OCI-LY7 (cell line): Measurements from ENCODE around the gene KRTAP16-1. TPM values are rescaled to one million over a fixed set of nuclear protein-coding genes. Genes with fewer than 3 reads are reported as not detected.

Experiments used
- BruUV-seq: library from RNA; stranded (reverse); fragments of 400-500 nt; replicated peaks from 2 replicates; lab custom pipeline; 2021; lab: Mats Ljungman, UMichigan
- CTCF ChIA-PET: fragments of 300-600 bp; sonication (Branson Sonifier 250); formaldehyde crosslinking; loops from one replicate; lab custom pipeline; 2022; ENCODE audit warnings: antibody characterized with exemption; ENCODE audit not compliant: unreplicated experiment; lab: Charles Lee
- POLR2A ChIA-PET: fragments of 300-600 bp; sonication (Branson Sonifier 250); formaldehyde crosslinking; loops from one replicate; lab custom pipeline; 2022; ENCODE audit warnings: antibody characterized with exemption; lab: Charles Lee
- DNase-seq: peaks from one replicate; pipeline ENCODE4 v3.0.0-alpha.2; 2015; ENCODE audit warnings: low spot score
- H2AFZ ChIP-seq: fragments of 200-600 bp; sonication (generic), shearing (Covaris generic); 2 replicates; pipeline ENCODE4 v1.6.1; 2014; ENCODE audit warnings: mild to moderate bottlenecking, antibody characterized with exemption, low read length, moderate library complexity
- H3K27ac ChIP-seq: fragments of 200-600 bp; sonication (generic); 2 replicates; pipeline ENCODE4 v1.5.1; 2014; ENCODE audit warnings: mixed run types, low read depth, mild to moderate bottlenecking, moderate library complexity, low read length, inconsistent platforms; ENCODE audit not compliant: poor library complexity, severe bottlenecking
- H3K36me3 ChIP-seq: fragments of 200-600 bp; sonication (generic); 2 replicates; pipeline ENCODE4 v1.6.1; 2014; ENCODE audit warnings: mild to moderate bottlenecking, antibody characterized with exemption, low read length, moderate library complexity, mixed read lengths; ENCODE audit not compliant: insufficient read depth
- H3K4me1 ChIP-seq: fragments of 200-600 bp; sonication (generic); 2 replicates; pipeline ENCODE4 v1.5.1; 2014; ENCODE audit warnings: mild to moderate bottlenecking, low read length; ENCODE audit not compliant: insufficient read depth, poor library complexity, severe bottlenecking
- H3K4me2 ChIP-seq: fragments of 200-600 bp; sonication (generic); 2 replicates; pipeline ENCODE4 v1.6.1; 2014; ENCODE audit warnings: mild to moderate bottlenecking, low read length
- H3K4me3 ChIP-seq: fragments of 200-600 bp; sonication (generic); 2 replicates; pipeline ENCODE4 v1.5.1; 2014; ENCODE audit warnings: mild to moderate bottlenecking, low read depth, low read length; ENCODE audit not compliant: poor library complexity, severe bottlenecking
- H3K79me2 ChIP-seq: fragments of 200-600 bp; sonication (generic); 2 replicates; pipeline ENCODE4 v1.6.1; 2016; ENCODE audit warnings: low read depth, mild to moderate bottlenecking, low read length, moderate library complexity, mixed read lengths; ENCODE audit not compliant: insufficient read depth
- H3K9me2 ChIP-seq: fragments of 200-600 bp; sonication (generic); 2 replicates; pipeline ENCODE4 v1.6.1; 2016; ENCODE audit warnings: mild to moderate bottlenecking, low read length, mixed read lengths; ENCODE audit not compliant: insufficient read depth
- H3K9me3 ChIP-seq: fragments of 200-600 bp; sonication (generic); 2 replicates; pipeline ENCODE4 v1.6.1; 2014; ENCODE audit warnings: mild to moderate bottlenecking, mixed run types, low read length, mixed read lengths
- H4K20me1 ChIP-seq: fragments of 200-600 bp; sonication (generic); 2 replicates; pipeline ENCODE4 v1.6.1; 2014; ENCODE audit warnings: mild to moderate bottlenecking, antibody characterized with exemption, low read length, moderate library complexity, mixed read lengths; ENCODE audit not compliant: insufficient read depth
- CTCF ChIP-seq: fragments of 200-600 bp; sonication (generic); conservative IDR thresholded peaks from 2 replicates; pipeline ENCODE4 v1.5.1; 2014; ENCODE audit warnings: mild to moderate bottlenecking, antibody characterized with exemption, low read length, moderate library complexity, mixed read lengths
- EZH2phosphoT487 ChIP-seq: fragments of 200-600 bp; sonication (generic); IDR thresholded peaks from 2 replicates; pipeline ENCODE4 v1.6.1; 2018; ENCODE audit warnings: low read depth, borderline replicate concordance, mild to moderate bottlenecking, mixed run types, antibody characterized with exemption, low read length, moderate library complexity, mixed read lengths
- intact Hi-C: fragments of 100-400 bp; cut with micrococcal nuclease; formaldehyde crosslinking; loops from one replicate; pipeline ENCODE4 v1.10.0; 2022; ENCODE audit not compliant: unreplicated experiment
- total RNA-seq, 2 experiments: library from RNA; depleted of rRNA in 1 of 2; stranded (reverse); fragments of >200 nt in 1 of 2; shearing (Covaris generic) in 1 of 2; gene quantifications; 2 replicates each; pipeline ENCODE4 v1.2.3, GENCODE V29; 2014 to 2022

KRTAP16-1 gene
- total RNA-seq, 2 experiments from 2014 or later: not detected

- H3K79me2 ChIP-seq: no peaks in the 10 kb centered on the region
- H3K4me1 ChIP-seq: peaks cover 10% of the 10 kb centered on the region
- H3K27ac ChIP-seq: no peak overlapping the region
- H4K20me1 ChIP-seq: no peaks in the 10 kb centered on the region
- H3K36me3 ChIP-seq: no peaks in the 10 kb centered on the region
- intact Hi-C loops: no loop called here
- ChIA-PET POLR2A (no interaction called here), CTCF (no interaction called here)
- TF ChIP-seq EZH2phosphoT487 (no peak), CTCF (no peak)
- H3K4me2 ChIP-seq: no peak overlapping the region
- no peak overlapping the region for H3K4me3 ChIP-seq
- H2AFZ ChIP-seq: no peak overlapping the region
- no peaks in the 10 kb centered on the region for H3K9me3 ChIP-seq
- H3K9me2 ChIP-seq: no peaks in the 10 kb centered on the region
- no peak for DNase-seq
- no TSS peak for BruUV-seq
Measured at GRCh38 chr17:41311111-41311510, 2.0 kb upstream of the KRTAP16-1 start.

- TF ChIP-seq CTCF (no peak), EZH2phosphoT487 (no peak)
- no TSS peak for BruUV-seq
- DNase-seq: peak; percentile 55
- Histone ChIP-seq H3K9me2 (no peaks in the 10 kb centered on the region), H3K4me2 (peak overlapping the region; percentile 37; the same call in 1 of the 2 replicates), H4K20me1 (no peaks in the 10 kb centered on the region), H3K79me2 (no peaks in the 10 kb centered on the region), H3K4me3 (no peak overlapping the region), H3K9me3 (no peaks in the 10 kb centered on the region), H3K4me1 (peaks cover 10% of the 10 kb centered on the region), H2AFZ (no peak overlapping the region), H3K36me3 (no peaks in the 10 kb centered on the region), H3K27ac (no peak overlapping the region)
- intact Hi-C loops: loop anchor here (5.0 kb wide), 1 partner anchor 186 kb away; the partner anchor contains the start of gene KRTAP4-12
- ChIA-PET POLR2A (interaction anchor here (0.6 kb wide), 1 partner anchor 95 kb away, joined by 3 read pairs; no protein-coding TSS in a partner anchor), CTCF (no interaction called here)
Measured at GRCh38 chr17:41308251-41308917, 725 bp downstream of the KRTAP16-1 start.

GRCh38 chr17:41307647-41308046 is 1.5 kb downstream of the KRTAP16-1 start:
- ChIA-PET CTCF (interaction anchor here (0.6 kb wide), 1 partner anchor 110 kb away, joined by 3 read pairs; no protein-coding TSS in a partner anchor), POLR2A (no interaction called here)
- Histone ChIP-seq H2AFZ (no peak overlapping the region), H3K4me2 (no peak overlapping the region), H3K79me2 (no peaks in the 10 kb centered on the region), H3K9me3 (no peaks in the 10 kb centered on the region), H3K4me1 (peaks cover 10% of the 10 kb centered on the region), H3K4me3 (no peak overlapping the region), H3K27ac (no peak overlapping the region), H4K20me1 (no peaks in the 10 kb centered on the region), H3K36me3 (no peaks in the 10 kb centered on the region), H3K9me2 (no peaks in the 10 kb centered on the region)
- intact Hi-C loops: loop anchor here (5.0 kb wide), 1 partner anchor 185 kb away; the partner anchor contains the start of gene KRTAP4-12
- TF ChIP-seq CTCF: no peak
- no peak for TF ChIP-seq EZH2phosphoT487
- no peak for DNase-seq
- no TSS peak for BruUV-seq
